ENCODE measurements around the gene WBP11. TPM values are rescaled to one million over a fixed set of nuclear protein-coding genes. Genes with fewer than 3 reads are reported as not detected.

Gene WBP11
- total and polyA plus RNA-seq, 2 of the 13 experiments (the other 11 are each of a cell fraction or from before 2014, with no cell fraction given), result 7.6 to 31.0 TPM

DNA sequence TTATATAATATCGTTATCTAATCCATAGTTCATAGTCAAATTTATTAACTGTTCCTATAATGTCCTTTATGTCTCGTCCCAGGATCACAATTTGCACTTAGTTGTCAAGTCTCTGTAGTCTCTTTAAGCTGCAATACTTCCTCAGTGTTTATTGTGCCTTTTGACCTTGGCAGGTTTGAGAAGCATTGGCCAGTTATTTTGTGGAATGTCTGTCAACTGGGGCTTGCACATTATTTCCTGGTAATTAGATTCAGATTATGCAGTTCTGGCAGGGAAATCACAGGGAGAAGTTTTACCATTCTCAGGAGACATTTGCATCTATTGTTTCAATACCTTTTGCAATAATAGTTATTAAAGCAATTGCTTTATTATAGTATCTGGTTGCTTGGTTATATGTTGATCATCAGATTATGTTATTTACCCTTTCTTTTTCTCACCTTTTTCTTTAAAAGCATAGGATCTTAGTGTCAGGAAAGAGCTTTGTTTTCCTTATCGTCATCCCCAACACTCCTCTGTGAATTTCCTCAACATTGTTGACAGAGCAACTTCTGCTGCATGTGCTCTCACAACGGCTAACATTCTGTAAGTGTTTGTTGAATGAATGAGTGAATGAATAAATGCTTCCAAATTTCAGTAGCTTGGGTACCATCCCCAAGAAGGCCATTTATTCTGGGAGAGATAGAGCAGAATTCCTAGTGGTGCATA is 43.8 kb upstream of the WBP11 start:
- DNase-seq (ENCODE audit: low spot score), result peak; percentile 23
- Histone ChIP-seq H4K20me1 (ENCODE audit: insufficient read depth, low read length) (no peaks in the 10 kb centered on the region), H3K9ac (ENCODE audit: insufficient read depth, low read depth, low read length) (no peak overlapping the region), H3K36me3 (replicated peaks in 1 of 2; ENCODE audit: control insufficient read depth in 1 of 2, insufficient read depth in 2 of 2, low read length in 2 of 2) (no peaks in the 10 kb centered on the region), H3K4me2 (ENCODE audit: low read depth, low read length) (no peak overlapping the region), H3K27me3 (ENCODE audit: control insufficient read depth in 1 of 2, insufficient read depth in 2 of 2, low read length in 2 of 2) (no peaks in the 10 kb centered on the region; a peak in 1 of 5 replicates), H2AFZ (ENCODE audit: low read length) (no peak overlapping the region), H3K79me2 (ENCODE audit: insufficient read depth, low read length) (no peaks in the 10 kb centered on the region), H3K27ac (ENCODE audit: extremely low read length, insufficient read depth, low read length) (no peak overlapping the region), H3K9me3 (ENCODE audit: low read length) (no peaks in the 10 kb centered on the region), H3K4me3 (replicated peaks in 1 of 3; ENCODE audit: insufficient read depth in 1 of 3, low read depth in 2 of 3, low read length in 3 of 3) (no peak overlapping the region), H3K4me1 (ENCODE audit: insufficient read depth, low read length) (peaks cover 38% of the 10 kb centered on the region)
- ChIA-PET CTCF (ENCODE audit: low intra/inter-chr PET ratio, low total read pairs) (no interaction called here), POLR2A (interaction anchor here (1.7 kb wide), 1 partner anchor 77 kb away, joined by 3 read pairs; no protein-coding TSS in a partner anchor)
- TF ChIP-seq PTBP1 (IDR thresholded peaks at IDR 0.05; ENCODE audit: low read depth, low read length, poor library complexity, severe bottlenecking), result no peak
- no peak for TF ChIP-seq SUZ12 (IDR thresholded peaks at IDR 0.05; ENCODE audit: low read depth, low read length)
- TF ChIP-seq ELF3 (CRISPR knock-in tag; IDR thresholded peaks at IDR 0.05), result 0 out of 2 replicates have a peak, but pooled peaks have one; percentile 14
- no TSS peak for BruUV-seq (replicated peaks)
- no peak for ATAC-seq
- 9% methylated on average over 4 of the region's 4 CpGs for WGBS (ENCODE audit: low lambda C conversion rate)
- intact Hi-C loops (cut with micrococcal nuclease; ENCODE audit: unreplicated experiment) (loop anchor here (5.0 kb wide), 1 partner anchor 90 kb away; the partner anchor contains the start of gene ERP27), in situ Hi-C loops (cut with HindIII; ENCODE audit: extremely low pct_ligation_motif_present, low pct_unique_long_range_greater_than_20kb) (no loop called here)
- FAIRE-seq, result no peak

DNA sequence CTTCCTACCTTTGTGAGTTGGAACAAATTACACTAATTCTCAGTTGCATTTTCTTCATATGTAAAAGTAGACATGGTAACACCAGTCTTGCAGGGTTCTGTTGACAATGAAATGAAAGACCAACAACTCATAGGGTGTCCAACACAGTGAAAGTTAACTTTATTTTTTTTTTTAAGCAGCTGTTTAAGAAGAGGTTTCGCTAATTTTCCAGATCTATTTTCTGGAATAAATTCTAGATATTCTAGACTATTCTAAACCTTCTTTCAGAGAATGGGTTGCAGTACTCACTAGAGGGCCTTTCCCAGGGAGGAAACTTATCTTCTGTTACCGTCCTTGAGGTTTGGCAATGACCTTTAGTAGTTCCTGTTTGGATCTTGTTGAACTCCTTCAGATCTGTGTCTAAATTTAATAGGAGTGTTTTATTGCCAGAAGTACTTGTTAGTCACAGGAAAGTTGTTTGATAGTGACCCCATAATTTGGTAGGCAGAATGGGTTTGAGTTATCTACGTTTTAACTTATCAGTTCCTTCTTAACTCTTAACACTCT is 42.8 kb upstream of the WBP11 start:
- Histone ChIP-seq H3K4me3 (replicated peaks in 1 of 3; ENCODE audit: insufficient read depth in 1 of 3, low read depth in 2 of 3, low read length in 3 of 3) (no peak overlapping the region), H3K36me3 (replicated peaks in 1 of 2; ENCODE audit: control insufficient read depth in 1 of 2, insufficient read depth in 2 of 2, low read length in 2 of 2) (no peaks in the 10 kb centered on the region), H3K4me2 (ENCODE audit: low read depth, low read length) (no peak overlapping the region), H3K27ac (ENCODE audit: extremely low read length, insufficient read depth, low read length) (no peak overlapping the region), H3K27me3 (ENCODE audit: control insufficient read depth in 1 of 2, insufficient read depth in 2 of 2, low read length in 2 of 2) (no peaks in the 10 kb centered on the region; a peak in 1 of 5 replicates), H3K4me1 (ENCODE audit: insufficient read depth, low read length) (peaks cover 42% of the 10 kb centered on the region), H3K79me2 (ENCODE audit: insufficient read depth, low read length) (peaks cover 7% of the 10 kb centered on the region), H3K9me3 (ENCODE audit: low read length) (no peaks in the 10 kb centered on the region), H3K9ac (ENCODE audit: insufficient read depth, low read depth, low read length) (no peak overlapping the region), H4K20me1 (ENCODE audit: insufficient read depth, low read length) (no peaks in the 10 kb centered on the region), H2AFZ (ENCODE audit: low read length) (no peak overlapping the region)
- intact Hi-C loops (cut with micrococcal nuclease; ENCODE audit: unreplicated experiment), result loop anchor here (5.0 kb wide), 1 partner anchor 91 kb away; the partner anchor contains the start of gene ERP27
- ChIA-PET CTCF (ENCODE audit: low intra/inter-chr PET ratio, low total read pairs) (interaction anchor here (2.2 kb wide), 1 partner anchor 35 kb away, joined by 6 read pairs; no protein-coding TSS in a partner anchor), POLR2A (interaction anchor here (1.7 kb wide), 1 partner anchor 76 kb away, joined by 3 read pairs; no protein-coding TSS in a partner anchor)
- DNase-seq (ENCODE audit: low spot score), result no peak
- BruUV-seq (replicated peaks), result no TSS peak
- no peak for ATAC-seq
- FAIRE-seq, result no peak
- TF ChIP-seq ZC3H13 (CRISPR knock-in tag; IDR thresholded peaks at IDR 0.05) (no peak), MED13 (CRISPR knock-in tag; IDR thresholded peaks at IDR 0.05) (no peak), ZNF274 (CRISPR knock-in tag; IDR thresholded peaks at IDR 0.05) (no peak), GPN1 (CRISPR knock-in tag; IDR thresholded peaks at IDR 0.05; ENCODE audit: borderline replicate concordance) (no peak), ZNF143 (CRISPR knock-in tag; IDR thresholded peaks at IDR 0.05) (no peak), HOXA9 (CRISPR knock-in tag; IDR thresholded peaks at IDR 0.05; ENCODE audit: borderline replicate concordance) (no peak), ZNF580 (CRISPR knock-in tag; IDR thresholded peaks at IDR 0.05; ENCODE audit: borderline replicate concordance, low read depth) (no peak), HNRNPUL1 (IDR thresholded peaks at IDR 0.05; ENCODE audit: low read depth, low read length) (no peak), ZNF878 (CRISPR knock-in tag; IDR thresholded peaks at IDR 0.05) (no peak), SAFB2 (CRISPR knock-in tag; IDR thresholded peaks at IDR 0.05; ENCODE audit: borderline replicate concordance, low read depth) (no peak), PRMT3 (CRISPR knock-in tag; IDR thresholded peaks at IDR 0.05; ENCODE audit: borderline replicate concordance, low read depth) (no peak)
- TF ChIP-seq, protein P1, sequence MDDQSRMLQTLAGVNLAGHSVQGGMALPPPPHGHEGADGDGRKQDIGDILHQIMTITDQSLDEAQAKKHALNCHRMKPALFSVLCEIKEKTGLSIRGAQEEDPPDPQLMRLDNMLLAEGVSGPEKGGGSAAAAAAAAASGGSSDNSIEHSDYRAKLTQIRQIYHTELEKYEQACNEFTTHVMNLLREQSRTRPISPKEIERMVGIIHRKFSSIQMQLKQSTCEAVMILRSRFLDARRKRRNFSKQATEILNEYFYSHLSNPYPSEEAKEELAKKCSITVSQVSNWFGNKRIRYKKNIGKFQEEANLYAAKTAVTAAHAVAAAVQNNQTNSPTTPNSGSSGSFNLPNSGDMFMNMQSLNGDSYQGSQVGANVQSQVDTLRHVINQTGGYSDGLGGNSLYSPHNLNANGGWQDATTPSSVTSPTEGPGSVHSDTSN (CRISPR knock-in tag; IDR thresholded peaks at IDR 0.05; ENCODE audit: borderline replicate concordance), result no peak
- in situ Hi-C loops (cut with HindIII; ENCODE audit: extremely low pct_ligation_motif_present, low pct_unique_long_range_greater_than_20kb), result no loop called here
- 52% methylated on average over 3 of the region's 3 CpGs for WGBS (ENCODE audit: low lambda C conversion rate)
